Measurements from ENCODE around the gene TMEM45B. TPM values are rescaled to one million over a fixed set of nuclear protein-coding genes. Genes with fewer than 3 reads are reported as not detected.

The TMEM45B gene
- total and polyA plus RNA-seq, 2 donors (not counting 1 experiment from before 2014, with no cell fraction given) = not detected

DNA sequence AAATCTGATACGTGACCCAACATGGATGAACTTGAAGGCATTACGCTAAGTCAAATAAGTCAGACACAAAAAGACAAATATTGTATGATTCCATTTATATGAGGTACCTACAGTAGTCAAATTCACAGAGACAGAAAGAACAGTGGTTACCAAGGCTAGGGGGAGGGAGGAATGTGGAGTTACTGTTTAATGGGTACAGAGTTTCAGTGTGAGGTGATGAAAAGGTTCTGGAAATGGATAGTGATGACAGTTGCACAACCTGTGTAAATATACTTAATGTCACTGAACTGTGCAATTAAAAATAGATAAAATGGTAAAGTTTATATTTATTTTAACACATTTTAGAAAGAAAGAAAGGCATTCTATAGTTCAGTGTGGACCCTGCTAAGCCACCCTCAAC is 24.1 kb upstream of the TMEM45B start:
- H3K4me2 ChIP-seq (ENCODE audit: extremely low read depth, insufficient read depth, low read length) = no peak overlapping the region
- H3K9ac ChIP-seq (ENCODE audit: insufficient read depth, low read length) = no peak overlapping the region
- no peak overlapping the region for H3K27ac ChIP-seq (ENCODE audit: insufficient read depth, low read length)
- no peaks in the 10 kb centered on the region for H3K36me3 ChIP-seq (ENCODE audit: control insufficient read depth, insufficient read depth, low read length)
- H3K4me3 ChIP-seq (replicated peaks in 1 of 4; ENCODE audit: control extremely low read depth in 1 of 4, insufficient read depth in 1 of 4, low read depth in 3 of 4, low read length in 4 of 4) = no peak overlapping the region
- H4K20me1 ChIP-seq (ENCODE audit: control insufficient read depth, extremely low read depth, insufficient read depth, low read length) = no peaks in the 10 kb centered on the region
- no peaks in the 10 kb centered on the region for H3K79me2 ChIP-seq (ENCODE audit: control insufficient read depth, insufficient read depth, low read length)
- no peaks in the 10 kb centered on the region for H3K9me3 ChIP-seq (ENCODE audit: control insufficient read depth, insufficient read depth, low read depth, low read length)
- DNase-seq (ENCODE audit: low read depth in 2 of 2) = no peak
- no peaks in the 10 kb centered on the region for H3K4me1 ChIP-seq (ENCODE audit: control insufficient read depth, extremely low read depth, insufficient read depth, low read length)
- TF ChIP-seq EZH2 (IDR thresholded peaks at IDR 0.05; ENCODE audit: low read length, missing control alignments) (no peak), CTCF (conservative IDR thresholded peaks at IDR 0.05 in 1 of 2, IDR thresholded peaks at IDR 0.05 in 1 of 2; ENCODE audit: low read depth in 1 of 2, low read length in 2 of 2) (no peak)
- no peak overlapping the region for H2AFZ ChIP-seq (ENCODE audit: low read length)
- no peaks in the 10 kb centered on the region for H3K27me3 ChIP-seq (ENCODE audit: control insufficient read depth, insufficient read depth, low read length)

DNA sequence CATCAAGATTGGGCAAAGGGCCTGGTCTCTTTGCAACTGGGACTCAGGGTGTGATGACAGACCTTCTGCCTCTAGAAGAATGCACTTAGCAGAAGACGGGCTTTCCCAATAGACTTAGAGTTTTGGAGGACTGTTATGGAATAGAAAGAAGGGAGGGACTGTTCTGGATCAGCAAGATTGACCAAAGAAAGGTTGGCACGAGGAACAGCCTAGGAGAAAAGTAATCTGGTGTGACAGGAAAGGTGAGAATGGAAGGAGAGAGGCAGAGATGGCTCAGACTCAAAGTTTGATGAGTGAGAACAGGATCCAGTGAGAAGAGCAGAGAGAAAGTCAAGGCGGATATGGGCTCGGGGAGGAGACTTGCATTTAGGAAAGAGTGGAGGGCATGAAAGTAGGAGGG is 23.0 kb upstream of the TMEM45B start:
- Histone ChIP-seq H3K27me3 (ENCODE audit: control insufficient read depth, insufficient read depth, low read length) (no peaks in the 10 kb centered on the region), H3K4me2 (ENCODE audit: extremely low read depth, insufficient read depth, low read length) (no peak overlapping the region), H4K20me1 (ENCODE audit: control insufficient read depth, extremely low read depth, insufficient read depth, low read length) (no peaks in the 10 kb centered on the region), H3K4me3 (replicated peaks in 1 of 4; ENCODE audit: control extremely low read depth in 1 of 4, insufficient read depth in 1 of 4, low read depth in 3 of 4, low read length in 4 of 4) (no peak overlapping the region), H3K4me1 (ENCODE audit: control insufficient read depth, extremely low read depth, insufficient read depth, low read length) (no peaks in the 10 kb centered on the region), H2AFZ (ENCODE audit: low read length) (no peak overlapping the region), H3K36me3 (ENCODE audit: control insufficient read depth, insufficient read depth, low read length) (no peaks in the 10 kb centered on the region), H3K27ac (ENCODE audit: insufficient read depth, low read length) (no peak overlapping the region), H3K9me3 (ENCODE audit: control insufficient read depth, insufficient read depth, low read depth, low read length) (no peaks in the 10 kb centered on the region), H3K79me2 (ENCODE audit: control insufficient read depth, insufficient read depth, low read length) (no peaks in the 10 kb centered on the region), H3K9ac (ENCODE audit: insufficient read depth, low read length) (no peak overlapping the region)
- DNase-seq (ENCODE audit: low read depth in 2 of 2) = no peak
- TF ChIP-seq EZH2 (IDR thresholded peaks at IDR 0.05; ENCODE audit: low read length, missing control alignments) (no peak), CTCF (conservative IDR thresholded peaks at IDR 0.05 in 1 of 2, IDR thresholded peaks at IDR 0.05 in 1 of 2; ENCODE audit: low read depth in 1 of 2, low read length in 2 of 2) (no peak)

DNA sequence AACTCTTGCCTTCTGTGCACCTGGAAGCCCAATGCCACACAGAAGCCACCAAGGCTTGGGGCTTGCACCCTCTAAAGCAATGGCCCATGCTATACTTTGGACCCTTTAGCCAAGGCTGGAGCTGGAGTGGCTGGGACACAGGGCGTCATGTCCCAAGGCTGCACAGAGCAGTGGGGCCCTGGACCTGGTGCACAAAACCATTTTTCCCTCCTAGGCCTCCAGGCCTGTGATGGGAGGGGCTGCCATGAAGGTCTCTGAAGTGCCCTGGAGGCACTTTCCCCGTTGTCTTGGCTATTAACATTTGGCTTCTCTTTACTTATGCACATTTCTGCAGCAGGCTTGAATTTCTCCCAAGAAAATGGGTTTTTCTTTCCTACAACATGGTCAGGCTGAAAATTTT is 20.6 kb upstream of the TMEM45B start:
- no peak for DNase-seq (ENCODE audit: low read depth in 2 of 2)
- Histone ChIP-seq H3K9ac (ENCODE audit: insufficient read depth, low read length) (no peak overlapping the region), H3K79me2 (ENCODE audit: control insufficient read depth, insufficient read depth, low read length) (no peaks in the 10 kb centered on the region), H3K4me2 (ENCODE audit: extremely low read depth, insufficient read depth, low read length) (no peak overlapping the region), H2AFZ (ENCODE audit: low read length) (no peak overlapping the region), H3K4me3 (replicated peaks in 1 of 4; ENCODE audit: control extremely low read depth in 1 of 4, insufficient read depth in 1 of 4, low read depth in 3 of 4, low read length in 4 of 4) (no peak overlapping the region), H3K4me1 (ENCODE audit: control insufficient read depth, extremely low read depth, insufficient read depth, low read length) (no peaks in the 10 kb centered on the region), H4K20me1 (ENCODE audit: control insufficient read depth, extremely low read depth, insufficient read depth, low read length) (no peaks in the 10 kb centered on the region), H3K36me3 (ENCODE audit: control insufficient read depth, insufficient read depth, low read length) (no peaks in the 10 kb centered on the region), H3K27ac (ENCODE audit: insufficient read depth, low read length) (no peak overlapping the region), H3K27me3 (ENCODE audit: control insufficient read depth, insufficient read depth, low read length) (no peaks in the 10 kb centered on the region), H3K9me3 (ENCODE audit: control insufficient read depth, insufficient read depth, low read depth, low read length) (no peaks in the 10 kb centered on the region)
- TF ChIP-seq CTCF (conservative IDR thresholded peaks at IDR 0.05 in 1 of 2, IDR thresholded peaks at IDR 0.05 in 1 of 2; ENCODE audit: low read depth in 1 of 2, low read length in 2 of 2) (no peak), EZH2 (IDR thresholded peaks at IDR 0.05; ENCODE audit: low read length, missing control alignments) (no peak)

Measured in fibroblast of lung (primary cell).